H1 (cell line): Measurements from ENCODE around the gene SCOC. TPM values are rescaled to one million over a fixed set of nuclear protein-coding genes. Genes with fewer than 3 reads are reported as not detected.

ENCODE experiments used
- EP300 ChIP-seq, 2 experiments: IDR thresholded peaks; 1 replicate in 1 of 2; 2 replicates in 1 of 2; pipeline ENCODE4 v1.6.1; 2011 to 2012; ENCODE audit warnings: low read depth in 2 of 2, low read length in 2 of 2, mild to moderate bottlenecking in 2 of 2, borderline replicate concordance in 1 of 2, inconsistent platforms in 1 of 2, moderate library complexity in 1 of 2
- KDM1A ChIP-seq: fragments of 200-600, 300-600 bp; sonication (generic); IDR thresholded peaks from 2 replicates; pipeline ENCODE4 v1.7.1; 2016; ENCODE audit warnings: mild to moderate bottlenecking, low read length, borderline replicate concordance
- RFX5 ChIP-seq: IDR thresholded peaks from 2 replicates; pipeline ENCODE4 v1.6.1; 2011; ENCODE audit warnings: low read depth, low read length, improper control_type of control experiment, borderline replicate concordance
- SIRT6 ChIP-seq: IDR thresholded peaks from one replicate; pipeline ENCODE4 v1.7.1; 2012; ENCODE audit warnings: low read length, inconsistent platforms
- TEAD4 ChIP-seq: IDR thresholded peaks from 2 replicates; pipeline ENCODE4 v1.6.1; 2012; ENCODE audit warnings: low read depth, low read length, inconsistent platforms, mixed read lengths
- polyA plus RNA-seq, 7 experiments: library from polyadenylated mRNA; depleted of rRNA in 3 of 7; stranded (reverse) in 5 of 7; unstranded in 2 of 7; fragments of >200 nt in 5 of 7; fragments of 200-250 nt in 2 of 7; gene quantifications; 1 replicate in 5 of 7; 2 replicates in 1 of 7; 4 replicates in 1 of 7; pipeline versions ENCODE4 v1.2.1 to v1.2.3, GENCODE V29; 2011 to 2013; ENCODE audit warnings: missing spikeins in 2 of 7, mixed read lengths in 2 of 7
- total RNA-seq: library from RNA; stranded (reverse); fragmentation: NEBNext Ultra II Directional; extraction: Animal tissue kit (Norgen Biotek cat#: 25700); gene quantifications from 2 replicates; pipeline ENCODE4 v1.2.1, GENCODE V29; 2021
- TF ChIP-seq, protein P1 (sequence below): IDR thresholded peaks from 2 replicates; pipeline ENCODE4 v1.6.1; 2012; ENCODE audit warnings: inconsistent platforms

Gene SCOC
- total and polyA plus RNA-seq, 2 of the 8 experiments (the other 6 are each of a cell fraction or from before 2014, with no cell fraction given): 12.1 to 33.4 TPM

- TF ChIP-seq RFX5 (no peak), EP300 (IDR thresholded peaks at IDR 0.05; ENCODE audit: borderline replicate concordance in 1 of 2, low read depth in 2 of 2, low read length in 2 of 2) (no peak), KDM1A (no peak), TEAD4 (no peak), SIRT6 (no peak)
- TF ChIP-seq, protein P1, sequence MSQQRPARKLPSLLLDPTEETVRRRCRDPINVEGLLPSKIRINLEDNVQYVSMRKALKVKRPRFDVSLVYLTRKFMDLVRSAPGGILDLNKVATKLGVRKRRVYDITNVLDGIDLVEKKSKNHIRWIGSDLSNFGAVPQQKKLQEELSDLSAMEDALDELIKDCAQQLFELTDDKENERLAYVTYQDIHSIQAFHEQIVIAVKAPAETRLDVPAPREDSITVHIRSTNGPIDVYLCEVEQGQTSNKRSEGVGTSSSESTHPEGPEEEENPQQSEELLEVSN: no peak
Observed at GRCh38 chr4:140382732-140383131, 9.3 kb downstream of the SCOC start (continued).
